Stimulated activated CD8-positive, alpha-beta memory T cell treated with anti-CD3 and anti-CD28 coated beads, Interleukin-7, amount 100 ng/mL, for 4 hours (primary cell): ENCODE results near the gene ZNF77.
A peak's percentile ranks its signal among the peaks of the same experiment; 100 is the strongest.
"Not testable (repeated sequence)": the region's sequence is repeated elsewhere in the genome, so short reads cannot be mapped to it uniquely, and the experiment has no call there.

Experiments
- DNase-seq, 2 donors: peaks; one replicate each; pipeline ENCODE4 v3.0.0-alpha.2; 2020; ENCODE audit warnings: low read depth in 2 of 2

Gene ZNF77

GRCh38 chr19:2944775-2945574, at the start of gene ZNF77:
Gene ZNF77, minus strand, starts transcription at chr19:2944971. Its CDS starts 131 bp downstream, at chr19:2944840.
- DNase-seq: peak; percentile 96 to 99

GRCh38 chr19:2993579-2993978, 48.8 kb upstream of the ZNF77 start:
- no peak for DNase-seq

GRCh38 chr19:2992958-2993357, 48.2 kb upstream of the ZNF77 start:
- no peak for DNase-seq

- DNase-seq: not testable (repeated sequence)
These were observed 47.6 kb upstream of the ZNF77 start for GRCh38 chr19:2992333-2992732.

GRCh38 chr19:2989236-2989946, 44.6 kb upstream of the ZNF77 start:
- DNase-seq: no peak

- no peak for DNase-seq
These were observed 43.8 kb upstream of the ZNF77 start for GRCh38 chr19:2988568-2988967.

- no peak for DNase-seq
These were observed 43.0 kb upstream of the ZNF77 start for GRCh38 chr19:2987797-2988196.

- no peak for DNase-seq
These were observed 42.3 kb upstream of the ZNF77 start for GRCh38 chr19:2986951-2987524.

GRCh38 chr19:2984215-2984528, 39.4 kb upstream of the ZNF77 start:
- no peak for DNase-seq

GRCh38 chr19:2983351-2984214, 38.8 kb upstream of the ZNF77 start:
- DNase-seq: no peak

GRCh38 chr19:2982983-2983350, 38.2 kb upstream of the ZNF77 start:
- DNase-seq: no peak

GRCh38 chr19:2982561-2982960, 37.8 kb upstream of the ZNF77 start:
- DNase-seq: no peak

GRCh38 chr19:2981898-2982297, 37.1 kb upstream of the ZNF77 start:
- no peak for DNase-seq

GRCh38 chr19:2978772-2979171, 34.0 kb upstream of the ZNF77 start:
- DNase-seq: no peak

- no peak for DNase-seq
These were observed 33.5 kb upstream of the ZNF77 start for GRCh38 chr19:2978166-2978767.

GRCh38 chr19:2977746-2978138, 33.0 kb upstream of the ZNF77 start:
- DNase-seq: no peak

GRCh38 chr19:2977001-2977745, 32.4 kb upstream of the ZNF77 start, which contains the start of gene TLE6:
Gene TLE6, plus strand, starts transcription at chr19:2977564. Its CDS starts 670 bp downstream, at chr19:2978234.
- DNase-seq: peak; percentile 89 to 93

- no peak for DNase-seq
These were observed 31.8 kb upstream of the ZNF77 start for GRCh38 chr19:2976609-2977000.

- no peak for DNase-seq
These were observed 29.7 kb upstream of the ZNF77 start for GRCh38 chr19:2974342-2975041.

GRCh38 chr19:2973229-2973628, 28.5 kb upstream of the ZNF77 start:
- no peak for DNase-seq
